ENCODE measurements around the gene OLA1. TPM values are rescaled to one million over a fixed set of nuclear protein-coding genes. Genes with fewer than 3 reads are reported as not detected.

The OLA1 gene
- total RNA-seq, 2 donors from 2014 or later: 127 to 181 TPM

DNA sequence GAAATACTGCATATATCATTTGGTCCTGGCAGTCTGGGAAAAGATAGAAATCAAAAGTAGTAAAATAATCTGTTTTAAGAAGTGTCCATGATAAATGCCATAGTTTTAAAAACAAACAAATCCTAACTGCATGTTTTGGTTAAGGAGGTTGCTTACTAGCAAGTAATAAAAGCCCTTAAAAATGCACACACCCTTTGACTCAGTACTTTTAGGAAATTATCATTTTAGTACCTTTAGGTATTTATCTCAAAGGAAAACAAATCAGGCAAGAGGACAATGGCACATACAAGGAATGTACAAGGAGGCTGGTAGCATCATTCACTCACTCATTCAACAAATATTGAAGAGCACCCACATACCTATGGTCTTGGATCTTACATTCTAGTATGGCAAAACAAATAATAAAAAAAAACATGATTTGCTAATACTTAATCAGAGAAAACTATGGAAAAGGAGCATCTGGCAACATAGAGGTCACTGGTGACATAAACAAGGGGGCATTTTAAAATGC is 67.6 kb downstream of the OLA1 start:
- TF ChIP-seq CTCF (conservative IDR thresholded peaks at IDR 0.05): no peak
- Histone ChIP-seq H3K4me3 (ENCODE audit: low read length) (no peak overlapping the region), H3K9ac (ENCODE audit: extremely low read depth, low read length, poor library complexity, severe bottlenecking) (no peak overlapping the region), H3K36me3 (ENCODE audit: control insufficient read depth, insufficient read depth, low read length) (no peaks in the 10 kb centered on the region), H3K4me1 (ENCODE audit: control insufficient read depth, insufficient read depth, low read length) (no peaks in the 10 kb centered on the region), H3K9me3 (ENCODE audit: control insufficient read depth, low read length) (peaks cover 7% of the 10 kb centered on the region), H3K27me3 (ENCODE audit: control insufficient read depth, insufficient read depth, low read length, poor library complexity, severe bottlenecking) (no peaks in the 10 kb centered on the region), H3K27ac (ENCODE audit: low read depth, low read length) (no peak overlapping the region)
- peaks cover 2% of the 10 kb centered on the region for H3K36me3 Mint-ChIP-seq (ENCODE audit: low read depth)
- H3K9me3 Mint-ChIP-seq: peaks cover 1% of the 10 kb centered on the region
- no peak for DNase-seq
- H3K27ac Mint-ChIP-seq: peak overlapping the region; percentile 70
- no peaks in the 10 kb centered on the region for H3K27me3 Mint-ChIP-seq (ENCODE audit: insufficient read depth)
- peaks cover 17% of the 10 kb centered on the region for H3K4me1 Mint-ChIP-seq
- H3K4me3 Mint-ChIP-seq: no peak overlapping the region

DNA sequence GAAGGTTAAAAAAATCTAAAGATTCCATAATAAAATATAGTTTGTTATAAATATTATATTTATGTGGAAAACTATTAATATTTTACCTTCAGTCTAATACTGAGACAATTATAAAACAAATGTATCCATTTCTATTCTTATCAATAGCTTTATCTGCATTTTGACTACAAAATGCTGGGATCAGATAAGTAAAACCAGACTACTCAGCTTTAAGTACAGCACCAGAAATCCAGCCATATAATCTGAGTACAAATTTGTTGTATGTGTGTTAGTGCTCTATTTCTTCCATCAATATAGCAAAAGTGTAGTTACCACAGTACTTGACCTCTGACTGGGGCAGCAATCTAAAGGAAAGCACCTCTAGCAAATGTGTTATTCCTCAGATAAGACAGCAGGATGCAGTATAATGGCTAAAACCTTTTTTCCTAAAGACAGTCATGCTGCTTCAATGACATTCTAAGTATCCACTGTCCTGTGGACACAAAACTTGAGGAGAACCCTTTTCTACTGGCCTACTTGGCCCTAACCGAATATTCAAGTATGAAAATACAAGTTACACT is 68.1 kb downstream of the OLA1 start:
- no peak overlapping the region for H3K4me3 Mint-ChIP-seq
- no peak overlapping the region for H3K27ac Mint-ChIP-seq
- peak; percentile 62 for TF ChIP-seq CTCF (conservative IDR thresholded peaks at IDR 0.05)
- no peak for DNase-seq
- H3K36me3 ChIP-seq (ENCODE audit: control insufficient read depth, insufficient read depth, low read length): no peaks in the 10 kb centered on the region
- peaks cover 7% of the 10 kb centered on the region for H3K36me3 Mint-ChIP-seq (ENCODE audit: low read depth)
- peaks cover 17% of the 10 kb centered on the region for H3K4me1 Mint-ChIP-seq
- no peak overlapping the region for H3K9ac ChIP-seq (ENCODE audit: extremely low read depth, low read length, poor library complexity, severe bottlenecking)
- no peak overlapping the region for H3K4me3 ChIP-seq (ENCODE audit: low read length)
- 75% methylated on average over 1 of the region's 1 CpG; no CpG with 5 or more reads in 1 of the 2 experiments for WGBS, 2 experiments (ENCODE audit: insufficient coverage in 1 of 2, insufficient read length in 1 of 2)
- H3K27ac ChIP-seq (ENCODE audit: low read depth, low read length): no peak overlapping the region
- peaks cover 7% of the 10 kb centered on the region for H3K9me3 Mint-ChIP-seq
- H3K4me1 ChIP-seq (ENCODE audit: control insufficient read depth, insufficient read depth, low read length): no peaks in the 10 kb centered on the region
- H3K9me3 ChIP-seq (ENCODE audit: control insufficient read depth, low read length): peaks cover 13% of the 10 kb centered on the region
- no peaks in the 10 kb centered on the region for H3K27me3 Mint-ChIP-seq (ENCODE audit: insufficient read depth)
- H3K27me3 ChIP-seq (ENCODE audit: control insufficient read depth, insufficient read depth, low read length, poor library complexity, severe bottlenecking): no peaks in the 10 kb centered on the region

GRCh38 chr2:174177316-174177890 is 70.9 kb downstream of the OLA1 start:
- DNase-seq: no peak
- no peak for TF ChIP-seq CTCF (conservative IDR thresholded peaks at IDR 0.05)
- Mint-ChIP-seq H3K27me3 (ENCODE audit: insufficient read depth) (no peaks in the 10 kb centered on the region), H3K4me1 (peaks cover 17% of the 10 kb centered on the region), H3K4me3 (no peak overlapping the region), H3K27ac (peak overlapping the region; percentile 61), H3K9me3 (peaks cover 26% of the 10 kb centered on the region), H3K36me3 (ENCODE audit: low read depth) (peaks cover 20% of the 10 kb centered on the region)
- no peak overlapping the region for H3K27ac ChIP-seq (ENCODE audit: low read depth, low read length)
- 71 to 88% methylated on average over 2 of the region's 2 CpGs for WGBS, 2 experiments (ENCODE audit: insufficient coverage in 1 of 2, insufficient read length in 1 of 2)
- H3K9me3 ChIP-seq (ENCODE audit: control insufficient read depth, low read length): peaks cover 31% of the 10 kb centered on the region
- H3K36me3 ChIP-seq (ENCODE audit: control insufficient read depth, insufficient read depth, low read length): peaks cover 9% of the 10 kb centered on the region
- H3K4me3 ChIP-seq (ENCODE audit: low read length): no peak overlapping the region
- H3K4me1 ChIP-seq (ENCODE audit: control insufficient read depth, insufficient read depth, low read length): no peaks in the 10 kb centered on the region
- H3K27me3 ChIP-seq (ENCODE audit: control insufficient read depth, insufficient read depth, low read length, poor library complexity, severe bottlenecking): no peaks in the 10 kb centered on the region
- H3K9ac ChIP-seq (ENCODE audit: extremely low read depth, low read length, poor library complexity, severe bottlenecking): no peak overlapping the region
